RPMI7951 (cell line): Measurements from ENCODE around the gene NRG3. TPM values are rescaled to one million over a fixed set of nuclear protein-coding genes. Genes with fewer than 3 reads are reported as not detected.
A peak's percentile ranks its signal among the peaks of the same experiment; 100 is the strongest.
"Not testable (repeated sequence)": the region's sequence is repeated elsewhere in the genome, so short reads cannot be mapped to it uniquely, and the experiment has no call there.

Experiments
- DNase-seq: peaks from one replicate; pipeline ENCODE4 v3.0.0-alpha.2; 2012; ENCODE audit warnings: low read depth
- total RNA-seq: library from RNA; depleted of rRNA; stranded (reverse); fragments of >200 nt; shearing (Covaris generic); gene quantifications from 2 replicates; pipeline ENCODE4 v1.2.3, GENCODE V29; 2014

NRG3 gene
- total RNA-seq, 1 experiment from 2014 or later: not detected

DNA sequence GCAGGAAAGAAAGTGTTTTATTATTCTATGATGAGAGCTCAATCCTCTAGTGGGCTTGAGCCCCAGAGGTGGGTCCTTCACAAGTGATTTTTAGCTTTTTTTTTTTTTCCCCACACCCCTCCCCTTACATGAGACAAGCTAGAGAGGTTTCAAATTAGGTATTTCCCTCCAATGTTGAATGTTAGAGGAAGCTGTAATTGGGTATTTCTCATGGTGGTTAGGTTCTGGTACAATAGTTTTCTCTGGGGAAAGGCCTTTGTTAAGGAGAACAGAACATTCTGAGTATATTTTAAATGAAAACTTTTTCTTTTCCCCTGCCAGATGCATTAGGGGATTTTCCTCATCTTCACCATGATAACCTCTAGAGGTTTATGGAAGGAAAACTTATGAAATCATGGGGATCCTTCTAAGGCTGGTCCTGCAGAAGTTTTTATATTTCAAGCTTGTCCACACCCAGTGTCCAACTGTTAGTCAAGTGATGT lies 1039.7 kb downstream of the NRG3 start:
- no peak for DNase-seq

DNA sequence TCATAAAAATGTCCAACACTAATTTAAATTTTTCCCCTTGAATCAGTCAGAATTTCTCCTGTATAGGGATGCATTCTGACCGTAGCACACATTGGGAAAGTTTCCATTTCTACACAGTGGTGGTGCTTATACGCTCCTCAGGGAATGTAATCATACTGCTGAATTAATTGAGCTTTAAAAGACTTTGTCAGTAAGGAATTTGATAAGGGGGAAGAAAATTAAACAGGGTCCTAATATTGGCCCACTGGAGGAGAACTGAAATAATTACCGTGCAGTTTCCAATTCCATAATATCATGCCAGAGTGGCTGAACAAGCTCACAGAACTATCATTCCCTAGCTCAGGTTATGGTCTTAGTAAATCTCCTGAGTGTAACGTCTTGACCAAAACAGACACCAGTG lies 1041.9 kb downstream of the NRG3 start:
- no peak for DNase-seq

DNA sequence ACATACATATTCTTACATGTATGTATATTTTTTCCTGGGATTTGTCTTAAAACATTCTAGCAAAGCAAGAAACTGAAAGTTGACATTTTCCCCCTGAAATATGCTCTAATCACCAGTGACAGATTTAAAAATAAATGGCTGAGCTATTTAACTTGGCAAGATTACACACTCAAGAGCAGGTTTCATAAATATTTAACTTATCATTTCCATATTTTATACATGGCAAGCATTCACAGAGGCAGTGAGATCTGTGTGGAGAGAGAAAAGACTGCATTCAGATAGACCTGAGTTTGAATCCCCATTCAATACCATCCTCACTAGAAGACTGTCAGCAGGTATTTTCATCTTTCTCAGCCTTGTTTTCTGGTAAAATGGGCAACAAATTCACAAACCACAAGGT lies 1043.0 kb downstream of the NRG3 start:
- no peak for DNase-seq

DNA sequence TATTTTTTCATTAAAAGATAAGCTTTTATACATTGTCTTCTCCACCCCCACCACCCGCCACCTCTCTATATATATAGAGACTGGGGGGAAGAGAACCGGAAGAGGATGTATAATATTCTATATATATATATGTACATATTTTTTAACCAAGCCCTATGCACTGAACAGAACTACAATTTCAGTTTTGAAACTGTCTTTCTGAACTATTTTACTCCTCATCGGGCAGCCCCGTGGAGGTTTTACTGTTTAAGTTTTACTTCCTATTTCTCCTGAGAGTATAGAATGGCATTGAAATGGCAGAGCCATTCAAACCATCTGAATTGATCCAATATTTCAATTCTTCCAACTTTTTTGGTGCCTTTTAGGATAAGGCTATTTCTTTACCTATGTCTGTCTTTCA lies 1047.1 kb downstream of the NRG3 start:
- DNase-seq: no peak

DNA sequence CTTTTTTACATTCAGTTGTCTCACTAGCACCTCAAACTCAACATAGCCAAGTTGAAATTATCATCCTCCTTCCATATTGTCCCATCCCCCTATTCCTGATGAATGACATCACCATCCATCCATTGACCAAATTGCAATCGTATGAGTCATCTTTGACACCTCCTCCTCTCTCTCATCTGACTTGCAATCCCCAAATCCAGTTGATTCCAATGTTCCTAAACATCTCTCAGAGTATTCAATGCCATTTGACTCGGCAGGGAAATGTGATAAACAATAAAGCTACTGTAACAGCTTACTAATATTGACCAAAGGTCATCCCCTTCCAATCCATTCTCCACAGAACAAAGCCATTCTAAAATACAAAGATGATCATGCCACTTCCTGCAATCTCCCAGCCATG lies 1047.8 kb downstream of the NRG3 start:
- DNase-seq: peak; percentile 55

DNA sequence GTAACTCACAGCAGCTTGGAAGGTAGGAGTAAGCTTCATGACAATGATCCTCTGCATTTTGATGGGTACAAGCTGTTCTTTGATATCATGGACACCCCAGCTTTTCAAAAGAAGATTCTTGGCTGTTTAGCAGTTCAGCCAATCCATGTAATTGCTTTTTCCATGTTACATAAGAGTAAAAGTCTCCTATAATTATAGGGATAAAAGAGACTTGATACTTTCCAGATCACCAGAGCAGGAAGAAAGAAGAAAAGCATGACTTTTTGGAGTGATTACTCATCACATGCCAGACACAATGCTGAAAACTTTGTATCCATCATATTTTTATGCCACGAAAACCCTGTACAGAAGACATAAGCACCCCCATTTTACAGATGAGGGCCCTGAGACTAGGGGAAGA lies 1049.7 kb downstream of the NRG3 start:
- DNase-seq: no peak

DNA sequence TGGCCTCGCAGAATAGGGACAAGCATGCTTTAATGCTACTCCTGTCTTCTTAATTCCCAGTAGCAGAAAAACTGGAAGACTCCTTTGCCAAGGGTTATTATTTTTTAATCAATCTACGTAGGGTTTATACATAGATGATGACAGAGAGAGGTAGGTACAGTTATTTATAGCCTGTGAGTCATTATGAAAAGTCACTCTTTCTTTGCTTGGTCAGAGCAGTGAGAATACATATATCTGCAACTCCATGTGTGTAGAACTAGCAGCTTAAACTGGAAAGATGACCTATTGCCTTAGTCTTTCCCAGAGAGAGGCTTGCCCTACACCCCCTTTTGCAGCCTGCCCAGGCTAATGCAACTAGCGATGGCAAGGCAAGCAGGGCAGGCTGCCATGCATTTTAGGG lies 1050.6 kb downstream of the NRG3 start:
- peak; percentile 60 for DNase-seq

DNA sequence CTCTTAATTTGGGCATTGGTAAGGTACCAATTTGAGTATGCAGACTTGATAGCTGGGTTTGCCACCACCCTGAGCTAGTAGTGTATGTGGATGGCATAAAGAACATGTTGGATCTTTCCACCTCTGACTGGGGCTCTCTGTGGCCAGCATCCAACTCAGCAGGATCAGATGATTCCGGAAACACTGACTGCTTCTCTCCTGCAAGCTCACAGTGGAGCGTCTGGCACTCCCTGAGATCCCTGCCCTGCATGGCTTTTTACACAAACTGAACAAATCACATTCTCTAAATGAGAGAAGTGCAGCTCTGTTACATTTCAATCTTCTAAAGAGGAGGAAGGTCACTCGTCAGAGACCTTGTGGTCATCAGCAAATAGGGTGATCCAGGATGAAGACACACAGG lies 1057.5 kb downstream of the NRG3 start:
- DNase-seq: peak; percentile 22

DNA sequence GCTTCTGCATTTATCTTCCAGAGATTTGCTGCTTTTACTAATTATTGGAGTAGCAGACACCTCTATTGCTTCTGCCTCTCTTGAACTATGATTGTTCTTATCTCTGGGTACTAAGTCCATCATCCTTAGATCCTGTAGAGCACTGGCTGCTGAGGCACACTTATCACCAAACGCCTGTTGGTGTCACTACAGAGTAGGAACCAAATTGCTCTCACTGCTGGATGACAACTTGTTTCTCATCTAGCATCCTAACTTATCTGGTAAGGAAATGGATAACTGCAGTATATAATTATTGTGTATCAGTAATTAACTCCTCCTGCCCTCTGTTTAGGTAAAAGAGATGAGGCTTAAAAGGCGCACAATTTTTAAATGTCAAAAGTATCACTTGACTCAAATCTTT lies 1059.4 kb downstream of the NRG3 start:
- DNase-seq: peak; percentile 33

DNA sequence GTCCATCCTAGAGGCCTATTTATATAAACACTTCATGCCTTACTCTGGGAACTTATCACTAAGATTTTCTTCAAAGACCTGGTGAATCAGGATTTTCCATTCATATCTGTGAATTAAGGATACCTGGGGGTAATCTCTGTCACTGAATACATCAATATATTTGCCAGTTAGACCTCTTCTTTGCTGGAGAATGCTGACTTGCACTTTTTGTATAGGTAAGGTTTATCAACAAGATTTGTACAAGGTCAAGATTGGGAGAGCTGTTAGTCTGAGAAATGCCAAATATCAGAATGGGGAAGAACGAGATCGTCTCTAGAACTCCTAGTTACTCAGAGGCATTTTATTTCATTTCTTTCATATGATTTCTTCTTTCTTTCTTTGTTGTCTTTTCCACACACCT lies 1060.0 kb downstream of the NRG3 start:
- DNase-seq: no peak

DNA sequence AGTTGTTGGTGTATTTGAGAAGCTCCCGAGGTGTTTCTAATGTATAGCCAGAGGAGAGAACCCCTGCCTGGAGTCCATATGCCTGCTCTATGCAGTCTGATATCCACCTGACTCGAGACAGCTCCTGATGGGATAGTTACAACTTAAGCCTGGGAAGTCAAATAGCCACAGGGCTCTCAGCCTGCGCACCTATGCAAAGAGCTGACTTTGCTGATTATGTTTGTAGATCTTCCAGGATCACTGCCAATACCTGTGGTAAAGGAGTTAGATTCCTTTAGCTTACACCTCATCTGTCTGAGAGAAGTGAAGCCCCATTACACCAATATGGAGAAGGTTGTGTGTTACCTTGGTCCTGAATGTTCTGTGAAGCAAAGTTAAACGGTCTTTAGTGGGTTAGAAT lies 1063.3 kb downstream of the NRG3 start:
- DNase-seq: no peak

DNA sequence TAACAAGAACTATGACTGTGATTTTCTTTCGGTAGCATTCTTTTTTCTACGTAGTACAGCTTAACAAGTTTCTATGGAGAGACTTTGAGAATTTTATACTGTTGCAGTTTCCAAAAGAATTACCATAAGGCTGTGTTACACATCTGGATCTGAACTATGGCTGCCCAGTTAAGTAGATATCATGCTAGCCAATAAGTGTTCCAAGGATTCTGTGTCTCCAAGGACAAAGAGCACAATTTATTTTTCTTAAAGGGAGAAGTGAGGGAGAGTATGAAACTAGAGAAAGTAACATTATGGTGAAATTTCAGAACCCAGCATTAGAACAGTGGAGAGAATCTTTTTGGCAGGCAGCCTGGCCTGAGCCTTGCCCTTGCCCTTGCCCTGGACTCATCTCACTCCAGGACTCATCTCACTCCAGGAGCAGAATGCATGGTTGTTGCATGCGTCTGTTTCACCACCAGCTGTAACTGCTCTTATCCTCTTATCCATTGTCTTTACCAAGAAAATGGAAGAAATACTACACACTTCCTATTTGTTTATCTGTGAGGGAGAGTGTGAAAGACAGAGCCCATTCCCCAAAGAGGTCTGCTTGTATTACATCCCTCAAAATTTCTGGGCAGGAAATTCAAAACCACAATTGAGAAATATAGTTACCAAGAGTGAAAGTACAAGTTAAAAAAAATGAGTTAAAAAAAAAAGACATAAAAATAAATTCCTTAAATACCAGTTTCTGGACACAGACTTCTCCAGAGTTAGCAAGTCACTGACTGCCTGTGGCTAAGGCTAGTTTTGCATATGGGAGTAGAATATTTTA lies 1067.5 kb downstream of the NRG3 start:
- peak; percentile 70 for DNase-seq

DNA sequence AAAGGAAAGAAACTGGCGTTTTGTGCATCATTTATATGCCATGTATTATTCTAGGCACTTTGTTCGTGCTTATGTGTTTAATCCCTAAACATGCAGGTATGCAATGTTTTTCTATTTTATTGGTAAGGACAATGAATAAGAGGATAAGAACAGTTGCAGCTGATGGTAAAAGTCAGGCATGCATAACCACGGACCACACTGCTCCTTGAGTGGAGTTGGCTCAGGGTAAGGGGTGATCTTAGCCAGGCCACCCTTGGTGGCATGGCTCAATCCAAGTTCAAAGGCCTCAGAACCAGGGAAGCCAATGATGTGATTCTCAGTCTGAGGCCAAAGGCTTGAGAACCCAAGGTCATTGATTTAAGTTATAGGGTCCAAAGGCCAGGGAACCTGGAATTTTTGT lies 1068.1 kb downstream of the NRG3 start:
- DNase-seq: no peak

DNA sequence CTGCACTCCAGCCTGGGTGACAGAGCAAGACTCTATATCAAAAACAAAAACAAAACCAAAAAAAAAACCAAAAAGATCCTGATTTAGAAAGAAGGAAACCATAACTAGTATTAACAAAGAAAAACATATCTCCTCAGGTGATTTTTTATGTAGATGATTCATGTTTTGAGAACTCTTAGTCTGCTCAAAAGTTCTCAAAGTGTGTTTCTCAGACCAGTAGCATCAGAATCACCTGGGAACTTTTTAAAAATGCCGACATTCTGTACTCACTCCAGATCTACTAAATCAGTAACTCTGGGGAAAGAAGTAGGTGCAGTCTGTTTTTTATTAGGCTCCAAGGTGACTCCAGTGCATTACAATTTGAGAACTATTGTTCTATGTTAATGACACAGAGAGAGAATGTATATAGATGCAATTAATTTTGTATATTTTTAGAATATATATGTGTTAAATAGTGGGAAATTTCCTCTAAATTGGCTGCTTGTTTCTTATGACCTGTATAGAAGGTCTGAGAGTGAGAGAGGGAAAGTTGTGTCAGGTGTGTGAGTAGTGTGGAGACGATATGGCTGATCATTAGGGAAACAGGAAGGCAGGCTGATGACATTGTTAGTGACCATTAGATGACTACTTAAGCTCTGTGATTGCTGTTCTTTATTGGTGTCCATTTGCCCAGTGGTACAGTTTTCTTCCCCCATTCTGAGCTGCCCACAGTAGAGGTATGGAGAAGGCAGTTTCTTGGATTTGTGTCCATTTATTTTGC lies 1075.0 kb downstream of the NRG3 start:
- DNase-seq: no peak

DNA sequence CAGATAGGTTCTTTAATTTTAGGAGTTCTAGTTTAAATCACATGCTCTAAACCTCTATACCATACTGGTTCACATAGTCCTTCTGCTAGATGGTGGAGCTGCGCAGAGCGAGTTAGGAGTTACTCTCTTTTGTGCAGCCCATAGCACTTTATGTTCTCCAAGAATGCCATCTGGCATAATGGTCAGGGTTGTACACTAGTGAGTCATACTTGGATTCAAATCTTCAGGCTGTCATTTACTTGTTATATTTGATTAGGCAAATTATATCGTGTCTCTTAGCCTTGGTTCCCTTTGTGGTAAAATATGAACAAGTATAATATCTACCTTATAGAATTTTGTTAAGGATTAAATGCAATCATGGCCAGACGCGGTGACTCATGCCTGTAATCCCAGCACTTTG lies 1078.3 kb downstream of the NRG3 start:
- DNase-seq: peak; percentile 65

DNA sequence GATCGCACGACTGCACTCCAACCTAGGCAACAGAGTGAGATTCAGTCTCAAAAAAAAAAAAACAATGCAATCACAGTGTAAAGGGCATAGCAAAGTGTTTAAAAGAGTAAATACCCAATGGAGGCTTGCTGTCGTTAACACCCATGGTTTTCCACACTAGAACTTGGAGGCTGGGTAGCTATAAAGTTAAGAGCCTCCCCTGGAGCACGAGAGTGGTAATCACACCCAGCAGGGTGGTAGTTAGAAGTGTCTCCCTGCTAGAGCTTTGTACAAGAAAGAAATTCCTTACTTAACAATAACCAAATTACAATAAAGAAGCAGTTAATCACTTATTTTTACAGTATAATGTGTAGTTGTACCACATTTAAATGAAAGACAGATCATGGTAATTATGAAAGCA lies 1078.9 kb downstream of the NRG3 start:
- no peak for DNase-seq

DNA sequence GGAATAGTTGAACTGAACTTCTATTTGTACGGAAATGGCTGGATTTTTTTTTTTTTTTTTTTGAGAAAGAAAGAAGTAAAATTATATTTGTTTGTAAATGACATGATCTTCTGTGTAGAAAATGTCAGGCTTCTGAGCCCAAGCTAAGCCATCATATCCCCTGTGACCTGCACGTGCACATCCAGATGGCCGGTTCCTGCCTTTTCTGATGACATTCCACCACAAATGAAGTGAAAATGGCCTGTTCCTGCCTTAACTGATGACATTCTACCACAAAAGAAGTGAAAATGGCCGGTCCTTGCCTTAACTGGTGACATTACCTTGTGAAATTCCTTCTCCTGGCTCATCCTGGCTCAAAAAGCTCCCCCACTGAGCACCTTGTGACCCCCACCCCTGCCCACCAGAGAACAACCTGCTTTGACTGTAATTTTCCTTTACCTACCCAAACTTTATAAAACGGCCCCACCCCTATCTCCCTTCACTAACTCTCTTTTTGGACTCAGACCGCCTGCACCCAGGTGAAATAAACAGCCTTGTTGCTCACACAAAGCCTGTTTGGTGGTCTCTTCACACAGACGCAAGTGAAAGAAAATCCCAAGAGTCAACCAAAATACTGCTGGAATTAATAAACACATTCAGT lies 1085.5 kb downstream of the NRG3 start:
- DNase-seq: not testable (repeated sequence)

DNA sequence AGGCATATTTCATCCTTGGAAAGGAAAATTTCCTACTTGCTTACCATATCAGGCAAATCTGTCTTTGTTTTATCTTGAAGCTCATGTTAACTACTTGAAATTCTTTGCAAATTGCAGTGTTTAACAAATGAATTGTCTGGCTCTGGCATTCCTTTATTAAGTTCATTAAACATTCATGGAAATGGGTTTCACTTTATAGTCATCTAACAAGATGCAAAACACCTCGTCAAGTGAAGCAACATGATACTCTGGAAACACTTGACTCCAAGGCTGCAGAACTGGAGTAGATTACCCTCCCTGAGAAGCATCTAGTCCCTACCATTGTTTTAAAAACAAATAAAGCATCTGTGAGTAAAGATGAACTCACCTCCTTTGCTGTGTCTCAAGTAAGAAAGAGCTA lies 1086.9 kb downstream of the NRG3 start:
- no peak for DNase-seq

DNA sequence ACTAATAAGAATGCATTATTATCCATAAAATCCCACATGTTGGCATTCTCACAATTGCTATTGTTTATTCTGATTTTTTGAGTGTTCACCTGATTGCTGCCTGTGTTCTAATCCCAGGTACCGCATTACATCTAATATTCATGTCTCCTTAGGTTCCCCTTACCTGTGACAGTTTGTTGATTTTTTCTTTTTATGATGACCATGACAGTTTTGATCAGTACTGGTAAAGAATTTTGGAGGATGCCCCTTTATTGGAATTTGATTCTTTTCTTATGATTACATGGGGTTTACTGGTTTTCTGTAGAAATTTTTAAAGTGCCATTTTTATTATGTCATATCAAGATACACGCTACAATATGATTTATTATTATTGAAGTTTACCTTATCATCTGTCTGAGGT lies 1091.1 kb downstream of the NRG3 start:
- DNase-seq: no peak

DNA sequence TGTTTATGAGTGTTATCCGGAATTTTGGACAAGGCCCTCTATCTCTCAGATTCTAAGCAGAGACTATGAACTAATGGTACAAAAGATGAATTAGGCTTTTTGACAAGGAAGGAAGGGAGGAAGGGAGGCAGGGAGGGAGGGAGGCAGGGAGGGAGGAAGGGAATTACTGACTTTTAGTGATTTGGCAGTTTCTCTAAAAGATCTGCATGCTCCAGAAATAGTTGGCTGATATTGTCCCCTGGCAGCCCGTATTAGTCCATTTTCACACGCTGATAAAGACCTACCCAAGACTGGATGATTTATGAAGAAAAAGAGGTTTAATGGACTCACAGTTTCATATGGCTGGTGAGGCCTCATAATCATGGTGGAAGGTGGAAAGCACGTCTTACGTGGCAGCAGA lies 1093.5 kb downstream of the NRG3 start:
- no peak for DNase-seq

DNA sequence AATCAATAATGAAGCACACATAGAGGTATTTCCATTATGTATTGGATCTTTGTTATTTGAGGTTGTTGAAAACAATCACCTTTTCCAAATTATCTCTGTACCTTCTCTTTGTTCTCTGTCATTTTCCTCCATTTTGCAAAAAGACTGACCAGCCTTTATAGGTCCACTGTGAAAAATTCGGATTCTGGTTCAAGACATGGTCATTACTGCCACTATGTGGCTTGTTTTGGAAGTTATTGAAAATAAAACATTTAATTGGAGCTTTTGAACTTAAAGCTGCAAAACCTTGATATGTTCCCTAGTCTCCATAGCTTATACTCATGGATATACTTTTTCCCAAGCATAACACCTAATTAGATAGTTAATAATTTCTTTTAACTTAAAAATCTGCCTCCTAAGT lies 1094.4 kb downstream of the NRG3 start:
- peak; percentile 54 for DNase-seq

DNA sequence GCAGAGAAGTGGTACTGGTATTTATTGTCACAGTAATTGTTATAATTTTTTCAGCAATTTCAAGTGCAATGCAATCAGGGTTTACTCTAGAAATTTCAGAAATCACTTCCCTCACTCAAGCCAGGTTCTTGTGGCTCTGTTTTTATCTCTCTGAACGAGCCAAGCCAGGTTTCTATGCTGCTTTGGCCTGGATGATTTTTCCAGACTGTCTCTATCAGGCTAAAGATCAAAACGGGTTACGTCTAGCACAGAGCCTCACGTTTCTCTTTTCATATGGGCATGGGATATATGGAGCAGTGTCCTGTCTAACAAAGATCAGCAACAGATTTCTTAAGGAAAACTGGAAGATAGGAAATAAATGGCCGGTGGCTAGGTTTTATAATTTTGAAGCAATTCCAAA lies 1105.3 kb downstream of the NRG3 start:
- no peak for DNase-seq
